Progenitor cell of endocrine pancreas (in vitro differentiated cells): ENCODE measurements around the gene CHRDL2. TPM values are rescaled to one million over a fixed set of nuclear protein-coding genes. Genes with fewer than 3 reads are reported as not detected.

Experiments used
- DNase-seq: peaks from one replicate; pipeline ENCODE4 v3.0.0; 2021; ENCODE audit warnings: low spot score; ENCODE audit not compliant: unreplicated experiment
- H3K27ac Mint-ChIP-seq: 2 replicates; pipeline ENCODE4 v1.8.0; 2021; ENCODE audit warnings: mild to moderate bottlenecking, moderate library complexity, mixed read lengths
- H3K27me3 Mint-ChIP-seq: 2 replicates; pipeline ENCODE4 v1.8.0; 2021; ENCODE audit warnings: mixed read lengths
- H3K36me3 Mint-ChIP-seq: 2 replicates; pipeline ENCODE4 v1.8.0; 2022; ENCODE audit warnings: mixed read lengths; ENCODE audit not compliant: insufficient read depth
- H3K4me1 Mint-ChIP-seq: 2 replicates; pipeline ENCODE4 v1.8.0; 2021; ENCODE audit warnings: low read depth, mixed read lengths
- H3K4me3 Mint-ChIP-seq: 2 replicates; pipeline ENCODE4 v1.8.0; 2021; ENCODE audit warnings: low read depth, mild to moderate bottlenecking, moderate library complexity, mixed read lengths
- H3K9me3 Mint-ChIP-seq: 2 replicates; pipeline ENCODE4 v1.8.0; 2021; ENCODE audit warnings: low read depth, mixed read lengths
- total RNA-seq: library from RNA; stranded (reverse); gene quantifications from 2 replicates; pipeline ENCODE4 v1.2.1, GENCODE V29; 2021
- TF ChIP-seq, protein P1 (sequence below): fragments of 200-600 bp; sonication (generic); IDR thresholded peaks from one replicate; pipeline ENCODE4 v1.5.0; 2021; ENCODE audit warnings: antibody characterized with exemption, mild to moderate bottlenecking; ENCODE audit not compliant: unreplicated experiment

The CHRDL2 gene
- total RNA-seq, 1 donor from 2014 or later, result 2.5 TPM

- peaks cover 13% of the 10 kb centered on the region for H3K27me3 Mint-ChIP-seq
- DNase-seq, result peak; percentile 60
- TF ChIP-seq, protein P1, sequence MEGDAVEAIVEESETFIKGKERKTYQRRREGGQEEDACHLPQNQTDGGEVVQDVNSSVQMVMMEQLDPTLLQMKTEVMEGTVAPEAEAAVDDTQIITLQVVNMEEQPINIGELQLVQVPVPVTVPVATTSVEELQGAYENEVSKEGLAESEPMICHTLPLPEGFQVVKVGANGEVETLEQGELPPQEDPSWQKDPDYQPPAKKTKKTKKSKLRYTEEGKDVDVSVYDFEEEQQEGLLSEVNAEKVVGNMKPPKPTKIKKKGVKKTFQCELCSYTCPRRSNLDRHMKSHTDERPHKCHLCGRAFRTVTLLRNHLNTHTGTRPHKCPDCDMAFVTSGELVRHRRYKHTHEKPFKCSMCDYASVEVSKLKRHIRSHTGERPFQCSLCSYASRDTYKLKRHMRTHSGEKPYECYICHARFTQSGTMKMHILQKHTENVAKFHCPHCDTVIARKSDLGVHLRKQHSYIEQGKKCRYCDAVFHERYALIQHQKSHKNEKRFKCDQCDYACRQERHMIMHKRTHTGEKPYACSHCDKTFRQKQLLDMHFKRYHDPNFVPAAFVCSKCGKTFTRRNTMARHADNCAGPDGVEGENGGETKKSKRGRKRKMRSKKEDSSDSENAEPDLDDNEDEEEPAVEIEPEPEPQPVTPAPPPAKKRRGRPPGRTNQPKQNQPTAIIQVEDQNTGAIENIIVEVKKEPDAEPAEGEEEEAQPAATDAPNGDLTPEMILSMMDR, result peak; percentile 90
- H3K4me1 Mint-ChIP-seq, result peaks cover 3% of the 10 kb centered on the region
- H3K27ac Mint-ChIP-seq, result no peak overlapping the region
- no peaks in the 10 kb centered on the region for H3K36me3 Mint-ChIP-seq
- H3K9me3 Mint-ChIP-seq, result no peaks in the 10 kb centered on the region
- H3K4me3 Mint-ChIP-seq, result no peak overlapping the region
Observed at GRCh38 chr11:74702383-74703007, 28.7 kb downstream of the CHRDL2 start.

GRCh38 chr11:74701351-74701750, 29.9 kb downstream of the CHRDL2 start:
- H3K36me3 Mint-ChIP-seq, result no peaks in the 10 kb centered on the region
- H3K27me3 Mint-ChIP-seq, result peaks cover 22% of the 10 kb centered on the region
- H3K4me1 Mint-ChIP-seq, result peaks cover 7% of the 10 kb centered on the region
- no peaks in the 10 kb centered on the region for H3K9me3 Mint-ChIP-seq
- peak overlapping the region; percentile 69 for H3K27ac Mint-ChIP-seq
- TF ChIP-seq, protein P1, result peak; percentile 11
- no peak overlapping the region for H3K4me3 Mint-ChIP-seq
- no peak for DNase-seq

DNA sequence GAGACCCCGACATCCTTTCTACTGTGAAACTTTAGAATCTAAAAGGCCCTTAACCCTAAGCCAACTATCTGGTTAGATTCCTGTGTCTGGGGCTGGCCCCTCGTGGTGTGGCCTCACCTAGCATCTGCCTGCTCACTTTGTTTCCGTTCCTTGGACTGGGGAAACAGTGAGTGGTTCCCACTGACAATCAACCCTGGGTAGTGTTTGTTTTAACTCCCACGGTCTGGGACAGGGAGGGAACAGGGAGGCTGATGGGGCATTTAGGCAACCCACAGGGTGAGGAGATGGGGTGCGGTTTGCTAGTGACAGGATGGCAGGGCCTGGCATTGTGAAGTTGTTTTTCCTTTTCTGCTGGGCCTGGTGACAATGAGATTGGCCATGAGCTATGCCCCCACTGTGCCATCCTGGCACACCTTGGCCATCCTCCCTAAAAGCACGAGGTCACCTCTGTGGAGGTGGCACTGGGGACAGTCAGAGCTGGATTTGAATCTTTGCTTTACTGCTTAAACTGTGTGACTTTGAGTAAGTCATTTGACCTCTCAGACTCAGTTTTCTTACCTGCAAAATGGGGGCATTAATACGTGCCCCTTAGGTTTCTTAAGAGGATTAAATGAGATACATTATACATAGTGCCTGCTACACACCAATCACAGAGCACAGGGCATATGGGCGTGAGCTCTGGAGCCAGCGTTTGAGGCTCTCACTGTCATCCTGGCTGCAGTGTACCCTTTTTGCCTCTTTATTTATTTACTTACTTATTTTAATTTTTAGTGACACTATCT, 31.4 kb downstream of the CHRDL2 start:
- Mint-ChIP-seq H3K27me3 (peaks cover 16% of the 10 kb centered on the region), H3K36me3 (no peaks in the 10 kb centered on the region), H3K27ac (no peak overlapping the region), H3K4me3 (no peak overlapping the region), H3K4me1 (peaks cover 7% of the 10 kb centered on the region), H3K9me3 (no peaks in the 10 kb centered on the region)
- TF ChIP-seq, protein P1, result no peak
- no peak for DNase-seq

- Mint-ChIP-seq H3K4me3 (no peak overlapping the region), H3K27me3 (peaks cover 27% of the 10 kb centered on the region), H3K4me1 (peaks cover 7% of the 10 kb centered on the region), H3K36me3 (no peaks in the 10 kb centered on the region), H3K9me3 (no peaks in the 10 kb centered on the region), H3K27ac (no peak overlapping the region)
- no peak for DNase-seq
- TF ChIP-seq, protein P1, result no peak
Observed at GRCh38 chr11:74697722-74698121, 33.5 kb downstream of the CHRDL2 start.

DNA sequence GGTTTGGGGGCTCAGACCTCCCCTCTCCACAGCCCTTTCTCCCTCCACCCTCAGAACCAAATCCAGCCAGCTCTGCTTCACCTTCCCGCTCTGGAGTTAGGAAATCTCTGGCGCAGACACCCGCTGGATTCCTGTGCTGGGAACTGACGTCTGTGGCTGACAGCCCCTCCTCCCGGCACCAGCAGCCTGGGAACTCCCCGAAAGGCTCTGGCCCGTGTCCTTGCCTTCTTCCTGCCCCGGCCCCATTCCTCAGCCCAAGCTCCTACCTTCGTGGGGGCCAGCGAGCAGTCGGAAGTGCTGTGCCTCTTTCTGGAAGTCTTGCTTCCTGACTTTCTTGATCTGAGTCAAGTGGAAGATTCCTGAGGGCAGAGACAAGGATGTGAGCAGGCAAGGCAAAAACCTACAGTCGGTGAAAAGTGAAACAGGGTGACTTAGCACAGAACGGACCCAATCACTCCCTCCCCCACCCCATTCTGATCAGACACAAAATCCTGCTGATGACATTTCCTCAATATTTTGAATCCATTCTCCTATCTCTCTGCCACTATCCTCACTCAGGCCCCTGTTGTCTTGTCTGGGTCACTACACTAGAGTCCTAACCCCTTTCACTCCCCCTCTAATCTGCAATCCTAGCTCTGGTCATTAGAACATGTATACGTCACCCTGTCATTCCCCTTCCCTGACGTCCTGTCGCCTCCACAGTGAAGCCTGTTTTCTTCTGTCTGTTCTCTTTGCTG, 34.1 kb downstream of the CHRDL2 start:
- no peaks in the 10 kb centered on the region for H3K9me3 Mint-ChIP-seq
- H3K27ac Mint-ChIP-seq, result peak overlapping the region; percentile 11
- peaks cover 27% of the 10 kb centered on the region for H3K27me3 Mint-ChIP-seq
- TF ChIP-seq, protein P1, result no peak
- H3K4me3 Mint-ChIP-seq, result no peak overlapping the region
- H3K36me3 Mint-ChIP-seq, result no peaks in the 10 kb centered on the region
- DNase-seq, result no peak
- H3K4me1 Mint-ChIP-seq, result peaks cover 7% of the 10 kb centered on the region
